AML-193 (cell line): ENCODE results near the gene ZMYND11.
A peak's percentile ranks its signal among the peaks of the same experiment; 100 is the strongest.

Experiments
- DNase-seq, 2 experiments: peaks; one replicate each; lab custom pipeline; 2025; lab: John Stamatoyannopoulos, UW

The ZMYND11 gene

DNA sequence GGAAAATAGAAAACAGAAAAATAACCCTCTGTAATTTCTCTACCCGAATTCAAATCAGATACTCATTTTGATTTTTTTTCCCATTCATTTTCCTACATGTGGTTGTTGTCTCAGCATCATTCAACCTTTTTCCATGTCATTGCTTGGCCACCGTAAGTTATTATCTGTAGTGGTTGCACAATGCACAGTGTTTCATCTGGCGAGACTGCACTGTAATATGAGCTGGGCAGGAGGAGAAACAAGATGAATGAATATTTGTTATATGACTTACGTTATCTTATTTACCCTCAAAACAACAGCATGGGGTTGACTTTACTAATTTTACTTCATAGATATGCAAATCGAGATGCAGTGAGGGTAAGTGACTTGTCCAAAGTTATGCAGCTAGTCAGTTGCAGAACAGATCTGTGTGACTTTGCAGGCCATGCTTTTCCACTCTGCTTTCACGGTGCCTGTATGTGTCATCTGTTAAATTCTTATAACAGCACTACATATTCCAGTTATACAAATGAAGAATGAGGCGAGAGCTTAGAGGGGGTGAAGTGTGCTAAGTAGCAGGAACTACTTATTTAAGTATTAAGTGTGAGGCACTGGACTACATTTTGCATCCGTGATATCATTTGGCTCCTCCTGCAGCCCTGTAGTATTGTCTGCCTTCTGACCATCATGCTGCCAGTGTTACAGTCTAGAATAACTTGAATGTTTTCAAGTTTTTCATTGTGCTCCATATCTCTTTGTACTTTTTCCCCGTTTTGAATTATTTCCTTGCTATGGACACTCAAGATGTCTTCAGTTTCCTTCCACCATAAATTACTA lies 56.7 kb downstream of the ZMYND11 start:
- no peak for DNase-seq

- DNase-seq = no peak
Observed at GRCh38 chr10:194281-194680, 59.0 kb downstream of the ZMYND11 start.

GRCh38 chr10:200405-200804 lies 65.2 kb downstream of the ZMYND11 start:
- DNase-seq = no peak

DNA sequence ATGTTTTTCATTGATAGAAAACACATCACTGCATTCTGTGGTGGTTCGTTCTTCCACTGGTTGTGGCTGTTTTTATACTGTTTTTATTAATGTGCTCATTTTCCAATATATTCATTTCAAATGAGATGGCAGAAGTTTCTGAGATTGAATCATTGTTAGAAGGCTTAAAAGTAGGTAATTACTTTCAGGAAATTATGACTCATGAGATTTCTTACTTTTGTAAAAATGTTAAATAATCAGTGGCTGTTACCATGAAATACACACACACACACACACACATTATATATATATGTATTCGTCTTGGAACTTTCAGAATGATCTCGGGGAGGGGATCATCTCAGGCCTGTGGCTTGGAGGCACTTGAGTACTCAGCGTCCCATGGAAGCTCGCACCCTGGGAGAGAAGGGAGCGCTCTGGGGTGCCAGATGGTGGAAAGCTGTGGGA lies 66.1 kb downstream of the ZMYND11 start:
- no peak for DNase-seq

DNA sequence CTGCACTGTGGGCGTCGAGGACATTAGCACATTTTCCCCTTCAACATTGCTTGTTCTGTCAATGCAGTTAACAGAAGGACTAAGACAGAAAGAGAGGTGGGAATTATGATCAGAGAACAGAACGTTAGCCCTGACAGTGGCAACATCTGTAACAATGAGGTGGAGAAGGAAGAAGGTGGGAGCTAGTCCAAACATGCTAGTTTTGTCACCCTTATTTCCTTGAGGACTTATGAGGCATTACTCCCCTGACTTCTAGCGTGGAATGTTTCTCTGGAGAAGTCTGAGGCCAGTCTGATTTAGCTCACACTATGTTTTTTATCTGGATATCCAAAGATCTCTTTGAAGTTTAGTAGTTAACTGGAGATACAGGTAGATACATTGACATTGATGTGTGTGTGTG lies 73.4 kb downstream of the ZMYND11 start:
- DNase-seq = no peak

- DNase-seq = peak; percentile 14 to 34
Observed at GRCh38 chr10:209357-209756, 74.1 kb downstream of the ZMYND11 start.

DNA sequence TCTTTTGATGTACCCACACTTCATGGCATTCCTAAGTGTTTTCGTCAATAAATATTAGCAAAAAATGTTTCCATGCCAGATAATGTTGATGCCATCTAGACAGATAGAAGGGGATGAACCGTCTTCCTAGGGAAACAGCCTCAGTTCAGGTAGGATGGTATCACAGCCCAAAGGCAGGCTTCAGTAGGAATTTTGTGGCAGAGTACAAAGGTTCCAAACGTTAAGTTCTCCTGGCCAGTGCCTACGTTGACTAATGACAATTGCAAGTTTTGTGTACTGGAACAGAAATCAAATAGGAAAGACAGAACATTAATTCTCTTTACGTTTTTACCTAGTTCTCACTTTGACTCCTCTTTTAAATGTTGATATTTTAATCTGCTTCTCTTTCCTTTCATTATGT lies 75.0 kb downstream of the ZMYND11 start:
- no peak for DNase-seq

- no peak for DNase-seq
Observed at GRCh38 chr10:215444-215843, 80.2 kb downstream of the ZMYND11 start.

DNA sequence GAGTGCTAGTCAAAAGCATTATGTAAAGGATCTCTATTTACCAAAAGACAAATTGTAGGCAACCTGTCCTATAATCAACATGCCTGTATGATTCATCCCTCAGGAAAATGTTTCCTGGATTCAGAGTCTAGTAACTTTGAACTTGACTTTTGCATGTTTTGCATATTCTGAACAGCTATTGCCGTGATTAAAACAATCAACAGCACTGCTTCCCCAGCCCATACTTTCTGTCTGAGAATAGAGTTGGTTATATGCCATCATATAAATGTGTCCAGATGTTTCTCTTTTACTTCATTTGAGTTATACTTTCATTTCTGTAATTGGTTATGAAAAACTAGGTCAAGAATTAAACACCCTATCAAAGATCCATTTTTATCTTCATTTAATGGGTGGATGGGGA lies 83.5 kb downstream of the ZMYND11 start:
- DNase-seq = no peak

- no peak for DNase-seq
Observed at GRCh38 chr10:219731-220472, 84.6 kb downstream of the ZMYND11 start.

DNA sequence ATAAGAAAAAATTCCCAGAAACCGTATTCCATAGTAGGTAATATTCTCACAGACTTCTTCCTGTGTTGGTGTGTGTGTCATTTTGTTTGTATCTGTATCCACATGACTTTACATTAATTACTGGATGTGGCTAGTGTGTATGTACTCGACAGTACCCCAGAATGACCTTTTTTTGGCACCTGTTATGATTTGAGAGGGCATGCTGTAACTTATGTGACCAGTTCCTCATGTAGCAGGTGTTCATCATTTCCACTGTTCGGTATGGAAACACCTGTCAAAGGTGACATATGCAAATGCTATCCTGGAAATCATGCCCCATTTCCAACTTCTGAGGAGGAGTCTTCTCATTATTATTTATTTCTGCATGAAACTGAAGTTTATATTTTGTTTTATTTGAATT lies 89.3 kb downstream of the ZMYND11 start:
- no peak for DNase-seq

- no peak for DNase-seq
Observed at GRCh38 chr10:226018-226417, 90.8 kb downstream of the ZMYND11 start.

DNA sequence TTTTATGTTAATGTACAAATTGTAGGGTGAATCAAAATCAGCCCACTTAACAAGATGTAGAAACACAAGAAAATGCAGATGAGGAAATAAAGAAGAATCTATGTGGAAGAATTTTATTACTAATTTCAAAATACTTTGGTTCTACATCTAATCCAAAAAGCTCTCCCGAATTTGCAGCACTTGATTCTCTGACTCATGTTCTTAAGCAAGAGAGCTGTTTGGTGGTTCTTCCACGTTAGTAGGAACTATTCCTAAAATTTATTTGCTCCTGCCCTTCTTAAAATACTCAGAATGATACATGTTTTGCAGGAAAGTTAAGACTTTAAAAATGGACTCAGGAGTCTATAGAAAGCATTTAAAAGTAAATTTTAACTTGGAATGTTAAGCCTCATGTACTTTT lies 91.8 kb downstream of the ZMYND11 start:
- no peak for DNase-seq

GRCh38 chr10:228366-228765 lies 93.1 kb downstream of the ZMYND11 start:
- no peak for DNase-seq

GRCh38 chr10:230758-231157 lies 95.5 kb downstream of the ZMYND11 start:
- DNase-seq = peak; percentile 17 to 20

- no peak for DNase-seq
Observed at GRCh38 chr10:232061-232460, 96.8 kb downstream of the ZMYND11 start.

- no peak for DNase-seq
Observed at GRCh38 chr10:232878-233277, 97.6 kb downstream of the ZMYND11 start.

- DNase-seq = no peak
Observed at GRCh38 chr10:234708-235406, 99.6 kb downstream of the ZMYND11 start.

DNA sequence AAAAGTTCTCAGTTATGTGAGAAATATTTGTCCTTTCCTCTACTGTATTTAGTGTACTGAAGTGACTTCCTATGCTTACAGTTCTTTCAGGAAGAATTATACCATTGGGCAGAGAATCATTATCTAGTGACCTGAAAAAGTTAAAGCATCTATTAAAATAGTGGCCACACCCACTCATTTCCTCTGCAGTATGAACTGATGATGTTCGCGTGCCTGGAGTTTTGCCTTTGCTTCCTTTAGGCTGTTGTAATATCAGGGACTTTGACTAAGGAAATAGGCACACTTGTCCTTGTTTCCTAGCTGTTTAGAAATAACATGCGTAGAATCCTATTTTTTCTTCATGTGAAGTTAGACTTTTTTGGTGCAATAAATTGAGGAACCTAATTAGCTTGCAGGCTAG lies 100.7 kb downstream of the ZMYND11 start:
- no peak for DNase-seq

GRCh38 chr10:239109-239508 lies 103.9 kb downstream of the ZMYND11 start:
- no peak for DNase-seq

GRCh38 chr10:241451-241850 lies 106.2 kb downstream of the ZMYND11 start:
- no peak for DNase-seq

- DNase-seq = no peak
Observed at GRCh38 chr10:241966-242643, 106.8 kb downstream of the ZMYND11 start.
